T-helper 1 cell treated with Interleukin-12 subunit alpha and Interleukin-12 subunit beta and Interleukin-4 antibody, amounts not matched to agents 30 ng/mL and 1 ng/mL, for 36 hours (primary cell): ENCODE results near the gene TMEM52. TPM values are rescaled to one million over a fixed set of nuclear protein-coding genes. Genes with fewer than 3 reads are reported as not detected.

Source experiments
- intact Hi-C: fragments of 100-400 bp; cut with micrococcal nuclease; formaldehyde crosslinking; loops from one replicate; pipeline ENCODE4 v1.15.1; 2024
- total RNA-seq: library from RNA; stranded (reverse); gene quantifications from 2 replicates; pipeline ENCODE4 v1.2.3, GENCODE V29; 2022

The TMEM52 gene
- not detected in 2 replicates for total RNA-seq

DNA sequence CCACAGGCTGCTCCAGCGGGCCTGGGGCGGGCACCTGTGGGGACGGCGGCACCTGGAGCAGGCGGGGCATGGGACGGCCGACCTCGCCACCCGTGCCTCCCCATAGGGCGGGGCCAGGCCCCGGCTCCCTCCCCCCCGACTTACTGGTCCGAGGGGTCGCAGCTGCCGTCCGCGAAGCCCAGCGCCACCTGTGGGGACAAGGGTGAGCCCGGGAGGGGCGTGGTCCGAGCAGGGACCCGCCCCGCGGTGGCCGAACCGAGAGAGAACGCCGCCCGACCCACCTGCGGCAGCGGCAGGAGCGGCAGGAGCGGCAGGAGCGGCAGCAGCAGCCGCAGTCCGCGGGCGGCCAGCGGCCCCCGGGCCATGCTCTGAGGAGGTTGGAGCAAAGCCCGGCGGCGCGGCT is at the start of gene TMEM52:
Gene TMEM52 (minus strand): TSS at position 379 of the 403 bp plus-strand sequence. CDS start 14 bp downstream, at position 365.
- intact Hi-C loops: loop anchor here (1.0 to 10.0 kb wide), 12 partner anchors 10 to 1983 kb away; partner anchors contain the start of genes ATAD3A, C1orf174, GNB1 and PANK4

DNA sequence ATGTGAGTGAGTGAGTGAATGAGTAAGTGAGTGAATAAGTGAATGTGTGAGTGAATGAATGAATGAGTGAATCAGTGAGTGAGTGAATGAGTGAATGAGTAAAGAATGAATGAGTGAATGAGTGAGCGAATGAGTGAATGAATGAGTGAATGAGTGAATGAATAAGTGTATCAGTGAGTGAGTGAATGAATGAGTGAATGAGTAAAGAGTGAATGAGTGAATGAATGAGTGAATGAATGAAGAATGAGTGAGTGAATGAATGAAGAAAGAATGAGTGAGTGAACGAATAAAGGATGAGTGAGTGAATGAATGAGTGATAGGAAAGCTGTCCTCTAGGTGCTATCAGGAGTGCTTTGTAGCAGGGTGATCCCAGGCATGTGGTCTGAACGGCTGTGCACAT is 48.8 kb upstream of the TMEM52 start:
- intact Hi-C loops: no loop called here

DNA sequence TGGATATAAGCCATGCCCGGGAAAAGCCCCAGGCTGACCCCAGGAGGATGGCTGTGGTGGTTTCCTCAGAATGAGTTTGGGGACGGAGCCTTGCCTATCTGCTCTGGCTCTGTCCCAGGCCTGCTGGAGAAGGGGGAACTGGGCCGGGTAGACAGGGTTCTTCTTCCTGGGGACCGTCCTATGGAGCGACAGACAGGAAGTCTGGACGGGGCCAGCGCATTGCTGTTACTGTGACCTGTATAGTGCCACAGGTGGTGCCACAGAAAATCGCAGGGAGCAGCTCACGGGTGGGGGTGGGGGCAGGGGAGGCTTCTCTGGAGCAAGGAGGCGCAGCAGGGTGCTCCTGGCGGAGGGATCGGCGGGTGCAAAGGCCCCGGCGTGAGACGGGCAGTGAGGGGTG is 48.1 kb upstream of the TMEM52 start:
- intact Hi-C loops: no loop called here

DNA sequence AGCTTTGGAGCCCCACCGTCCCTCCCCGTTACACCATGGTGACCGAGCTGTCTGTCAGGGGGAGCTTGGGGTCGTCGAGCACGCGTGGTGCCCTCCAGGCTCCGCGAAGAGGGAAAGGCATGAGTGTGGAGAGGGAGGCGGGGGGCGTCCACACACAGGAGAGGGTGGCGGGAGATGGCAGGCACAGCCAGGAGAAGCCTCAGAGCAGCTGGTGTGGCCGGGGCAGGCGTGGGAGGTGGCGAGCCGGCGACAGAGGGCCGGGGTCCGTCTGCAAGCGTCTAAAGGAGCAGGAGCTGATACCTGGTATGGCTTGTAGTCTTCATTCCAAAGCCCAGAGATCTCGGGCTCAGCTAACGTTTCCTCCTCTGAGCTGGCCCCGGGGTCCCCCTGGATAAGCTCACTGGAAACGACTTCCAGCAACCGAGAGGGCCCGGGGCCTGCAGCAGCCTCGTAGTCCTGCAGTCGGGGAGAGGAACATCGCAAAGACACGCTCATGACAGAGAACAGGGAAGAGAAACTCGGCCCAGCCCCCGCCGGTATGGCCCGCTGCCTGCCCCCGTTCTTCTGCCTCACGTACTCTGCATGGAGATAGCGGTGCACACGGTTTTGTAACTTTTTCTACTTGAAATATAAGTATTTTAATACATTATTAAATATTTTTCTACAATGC is 47.1 kb upstream of the TMEM52 start:
- intact Hi-C loops: no loop called here

DNA sequence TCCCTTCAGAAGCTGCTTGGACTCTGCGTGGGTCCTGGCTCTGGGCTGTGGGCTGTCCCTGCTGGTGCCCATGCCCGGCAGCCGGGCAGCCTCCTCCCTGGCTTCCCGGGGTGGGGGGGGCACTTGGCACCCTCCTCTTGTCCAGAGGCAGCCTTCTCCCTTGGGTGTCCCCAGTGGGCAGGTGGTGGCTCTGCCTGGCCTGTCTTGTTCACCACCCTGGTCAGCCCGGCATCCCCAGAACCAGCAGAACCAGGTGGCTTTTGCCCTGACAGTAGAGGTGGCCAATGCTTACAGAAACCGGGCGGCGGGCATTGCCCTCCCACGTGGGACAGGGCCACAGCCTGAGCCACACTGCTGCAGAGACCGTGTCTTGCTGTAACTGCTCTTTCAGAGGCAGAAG is 46.5 kb upstream of the TMEM52 start:
- intact Hi-C loops: no loop called here

DNA sequence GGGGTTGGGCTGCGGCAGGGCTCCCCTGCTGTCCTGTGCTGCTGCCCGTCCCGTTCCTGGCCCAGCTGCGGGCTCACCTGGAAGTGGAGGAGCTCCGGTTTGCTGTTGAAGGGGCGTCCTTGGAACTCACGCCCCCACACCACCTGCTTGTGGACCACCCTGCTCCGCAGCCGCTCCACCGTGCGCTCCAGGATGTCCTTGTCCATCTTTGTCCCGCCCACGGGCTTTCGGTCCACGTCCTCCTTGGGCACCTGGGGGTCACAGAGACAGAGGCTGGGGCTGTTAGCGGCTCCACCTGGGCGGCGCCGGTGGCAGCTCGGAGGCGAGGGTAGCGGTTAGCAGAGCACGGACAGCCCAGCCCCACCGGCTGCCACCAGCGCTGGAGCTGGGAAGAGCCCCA is 45.7 kb upstream of the TMEM52 start:
- intact Hi-C loops: no loop called here

DNA sequence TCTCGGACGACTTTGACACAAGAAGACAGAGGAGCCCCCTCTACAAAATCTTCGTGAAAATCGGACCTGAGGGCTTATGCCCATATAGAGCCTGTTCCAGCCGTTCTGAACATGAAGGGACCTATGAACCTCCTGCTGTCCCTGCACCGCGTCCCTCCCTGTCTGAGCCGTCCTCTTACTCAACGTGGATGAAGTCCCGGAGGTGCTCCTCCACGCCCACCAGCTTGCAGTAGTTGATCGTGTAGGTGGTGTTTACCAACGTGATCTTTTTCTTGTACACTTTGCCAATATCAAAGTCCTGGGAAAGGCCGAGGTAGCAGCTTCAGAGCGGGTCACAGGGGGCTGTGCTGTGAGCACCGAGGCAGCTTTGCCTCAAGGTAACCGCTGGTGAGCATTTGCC is 44.5 kb upstream of the TMEM52 start:
- intact Hi-C loops: no loop called here

DNA sequence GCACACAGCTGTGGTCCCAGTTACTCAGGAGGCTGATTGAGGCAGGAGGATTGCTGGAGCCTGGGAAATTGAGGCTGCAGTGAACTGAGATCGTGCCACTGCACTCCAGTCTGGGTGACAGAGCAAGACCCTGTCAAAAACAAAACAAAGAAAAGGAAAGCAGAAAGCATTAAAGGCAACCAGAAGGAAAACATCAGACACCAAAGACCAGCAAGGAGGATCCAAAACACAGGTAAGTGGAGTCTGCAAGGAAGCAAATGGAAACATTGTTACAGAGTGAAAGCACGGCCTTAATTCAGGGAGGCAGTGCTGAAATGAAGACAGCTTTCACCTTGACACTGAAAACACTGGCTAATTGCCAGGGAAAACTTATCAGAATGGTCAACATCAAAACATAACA is 43.7 kb upstream of the TMEM52 start:
- intact Hi-C loops: no loop called here

DNA sequence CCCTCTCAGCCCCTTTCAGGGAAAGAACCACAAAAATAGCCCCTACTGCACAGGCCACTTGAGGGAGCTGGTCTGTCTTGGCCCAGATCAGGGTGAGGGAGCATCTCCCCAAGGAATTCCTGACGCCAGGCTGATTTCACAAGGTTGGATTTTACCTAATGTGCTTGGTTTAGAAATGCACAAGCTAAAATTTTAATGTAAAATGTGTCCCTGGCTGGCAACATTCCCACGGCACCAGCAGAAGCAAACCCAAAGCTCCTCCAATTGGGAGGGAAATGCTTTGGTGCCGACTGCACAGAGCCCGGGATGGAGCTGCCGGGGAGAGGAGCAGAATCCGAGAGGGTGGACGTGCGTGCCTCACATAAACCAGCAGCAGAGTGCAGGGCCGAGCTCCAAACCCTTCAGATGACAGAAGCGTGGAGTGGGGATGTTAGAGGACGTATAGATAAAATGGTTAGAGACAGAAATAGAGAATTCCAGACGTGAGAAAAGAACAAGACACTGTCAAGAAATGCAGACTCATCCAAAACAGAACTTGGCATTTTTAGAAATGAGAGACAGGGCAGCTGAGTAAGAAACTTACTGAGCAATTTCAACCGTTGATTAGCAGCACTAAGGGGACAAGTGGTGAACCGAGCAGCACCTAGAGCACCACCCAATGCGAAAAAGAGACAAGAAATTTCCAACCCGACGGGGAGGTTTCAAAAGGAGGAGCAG is 41.6 kb upstream of the TMEM52 start:
- intact Hi-C loops: no loop called here

DNA sequence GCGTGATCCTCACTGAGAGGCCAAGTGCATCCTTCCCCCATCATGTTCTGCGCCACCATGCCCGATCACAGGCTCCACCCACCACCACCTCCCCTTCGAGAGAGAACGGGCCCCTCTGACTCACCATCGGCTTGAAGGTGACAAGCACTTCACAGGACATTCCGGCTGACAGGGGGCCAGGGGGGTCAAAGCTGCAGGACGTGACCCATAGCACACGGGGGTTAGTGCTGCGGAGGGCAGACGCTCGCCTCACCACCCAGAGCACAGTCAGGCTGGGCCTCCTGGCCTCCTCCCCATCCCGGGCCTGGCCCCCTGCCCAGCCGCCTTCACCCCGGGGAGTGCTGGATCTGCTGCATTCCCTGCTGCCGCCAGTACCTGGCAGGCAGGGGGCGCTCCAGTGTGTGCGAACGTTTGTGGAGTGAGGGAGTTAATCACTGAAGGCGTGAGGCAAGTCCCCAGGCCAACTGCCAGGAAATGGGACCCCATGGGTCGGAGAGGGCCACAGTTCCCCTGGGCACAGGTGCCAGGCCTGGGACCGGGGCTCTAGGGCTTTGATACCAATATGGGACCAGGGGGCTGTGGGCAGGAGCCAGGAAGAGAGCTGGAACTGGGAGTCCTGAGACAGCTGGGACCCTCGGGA is 40.9 kb upstream of the TMEM52 start:
- intact Hi-C loops: loop anchor here (2.0 kb wide), 1 partner anchor 85 kb away; no protein-coding TSS in a partner anchor

DNA sequence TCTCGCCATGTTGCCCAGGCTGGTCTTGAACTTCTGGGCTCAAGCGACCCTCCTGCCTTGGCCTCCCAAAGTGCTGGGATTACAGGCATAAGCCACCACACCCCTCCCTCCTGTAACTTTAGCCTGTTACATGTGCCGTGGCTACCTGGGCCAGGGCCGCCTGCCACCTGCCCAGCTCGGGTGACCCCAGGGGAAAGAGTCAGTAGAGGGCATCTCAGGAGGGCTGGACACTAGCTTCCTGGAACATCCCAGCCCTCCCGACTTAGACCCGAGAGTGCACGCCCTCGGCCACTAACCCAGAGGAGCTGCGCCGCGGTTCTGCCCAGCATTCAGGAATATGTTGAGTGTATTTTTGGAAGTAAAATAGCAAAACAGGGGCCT is 40.4 kb upstream of the TMEM52 start:
- intact Hi-C loops: loop anchor here (2.0 kb wide), 1 partner anchor 85 kb away; no protein-coding TSS in a partner anchor

DNA sequence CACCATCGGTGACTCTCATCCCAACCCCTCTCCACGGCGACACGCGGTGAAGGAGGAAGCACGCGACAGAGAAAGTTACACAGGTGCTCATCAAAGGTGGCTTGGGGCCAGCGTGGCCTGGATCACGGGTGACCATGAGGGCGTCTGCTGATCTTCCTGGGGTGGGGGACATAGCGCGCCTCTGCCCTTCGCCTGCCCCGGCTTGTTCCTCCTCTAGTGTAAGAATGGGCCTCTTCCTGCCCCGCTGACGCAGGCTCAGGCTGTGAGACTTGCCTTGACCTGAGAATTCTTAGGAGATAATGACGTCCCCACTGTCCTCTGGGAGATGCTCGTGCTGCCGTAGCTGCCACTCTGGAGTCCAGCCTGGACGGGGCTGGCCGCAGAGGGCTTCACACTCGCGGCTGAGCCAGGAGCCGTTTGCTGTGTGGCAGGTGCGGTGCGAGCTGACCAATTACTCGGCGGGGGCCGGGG is 39.0 kb upstream of the TMEM52 start:
- intact Hi-C loops: loop anchor here (2.0 kb wide), 1 partner anchor 87 kb away; no protein-coding TSS in a partner anchor

DNA sequence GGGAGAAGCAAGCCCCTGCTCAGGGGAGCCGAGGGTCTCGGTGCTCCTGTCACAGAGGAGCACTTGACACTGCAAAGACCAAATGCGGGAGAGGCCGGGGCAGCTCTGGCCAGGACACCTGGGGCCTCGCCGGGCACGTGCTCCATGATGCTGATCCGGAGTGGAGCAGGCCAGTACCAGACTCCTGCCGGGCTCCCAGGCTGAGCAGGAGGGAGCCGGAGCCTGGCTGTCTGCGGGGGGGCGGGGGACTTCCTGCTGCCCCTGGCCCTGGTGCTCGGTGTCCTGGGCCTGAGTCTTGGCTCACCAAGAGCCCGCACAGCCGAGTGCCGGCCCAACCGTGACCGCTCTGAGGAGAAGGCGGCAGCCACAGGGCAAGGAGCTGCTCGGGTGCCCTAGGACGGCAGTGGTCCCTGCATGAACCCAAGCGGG is 38.5 kb upstream of the TMEM52 start:
- intact Hi-C loops: no loop called here

DNA sequence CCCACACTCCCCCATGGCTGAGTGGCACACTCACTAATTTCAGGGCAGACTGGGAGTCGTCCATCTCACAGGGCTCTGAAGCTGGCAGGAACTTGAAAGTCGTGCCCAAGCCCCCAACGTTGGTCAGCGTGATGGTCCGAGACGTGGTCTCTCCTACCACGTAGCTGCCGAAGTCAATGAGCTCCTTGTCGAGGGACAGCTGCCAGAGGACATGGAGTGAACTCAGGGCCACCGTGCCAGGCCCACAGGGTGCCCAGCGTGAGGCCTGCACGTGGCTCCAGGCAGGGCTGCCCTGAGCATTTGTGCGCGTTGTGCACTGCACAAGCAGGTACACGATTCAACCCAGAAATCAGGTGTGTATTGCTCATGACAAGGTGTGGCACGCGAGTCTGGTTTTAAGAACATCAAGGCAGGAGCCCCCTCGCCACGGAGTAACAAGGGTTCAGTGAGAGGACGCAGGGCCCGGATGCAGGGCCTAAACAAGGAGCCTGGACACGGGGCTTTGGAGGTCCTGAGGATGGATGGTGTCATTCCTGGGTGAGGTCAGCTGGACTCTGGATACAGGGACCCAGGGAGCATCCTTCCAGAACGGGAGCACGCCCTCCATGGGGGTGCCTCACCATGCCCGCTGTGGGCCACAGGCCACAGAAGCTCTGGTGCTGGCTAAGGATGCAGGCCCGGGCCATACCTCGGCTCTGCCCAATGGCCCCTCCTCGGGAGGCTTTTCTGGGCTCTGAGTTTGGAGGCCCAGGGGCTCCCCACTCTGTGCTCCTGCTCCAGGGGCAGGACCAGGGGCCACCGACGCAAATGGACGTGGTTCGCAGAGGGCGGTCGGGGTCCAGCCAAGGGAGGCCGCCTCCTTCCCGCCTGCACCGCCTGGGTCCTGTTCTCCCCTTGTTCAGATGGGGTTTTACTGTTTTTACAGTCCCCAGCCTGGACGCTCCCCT is 37.8 kb upstream of the TMEM52 start:
- intact Hi-C loops: no loop called here

DNA sequence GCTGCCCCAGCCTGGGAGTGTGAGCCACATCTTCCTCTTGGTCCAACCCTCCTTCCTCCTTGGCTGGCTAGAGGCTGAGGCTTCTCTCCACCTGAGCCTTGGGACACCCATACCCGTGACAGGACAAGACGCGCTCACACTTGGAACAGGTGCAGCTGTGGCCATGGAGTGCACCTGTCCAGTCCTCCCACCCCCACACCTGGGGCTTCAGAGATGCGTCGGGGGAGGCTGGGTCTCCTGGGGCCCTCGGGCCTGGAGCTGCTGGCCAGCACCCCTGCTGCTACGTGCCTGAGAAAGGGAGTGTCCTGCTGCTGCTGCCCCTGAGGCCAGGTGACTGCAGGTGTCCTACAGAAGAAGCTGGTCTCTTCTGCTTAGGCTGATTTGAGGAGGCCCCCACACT is 37.0 kb upstream of the TMEM52 start:
- intact Hi-C loops: no loop called here

DNA sequence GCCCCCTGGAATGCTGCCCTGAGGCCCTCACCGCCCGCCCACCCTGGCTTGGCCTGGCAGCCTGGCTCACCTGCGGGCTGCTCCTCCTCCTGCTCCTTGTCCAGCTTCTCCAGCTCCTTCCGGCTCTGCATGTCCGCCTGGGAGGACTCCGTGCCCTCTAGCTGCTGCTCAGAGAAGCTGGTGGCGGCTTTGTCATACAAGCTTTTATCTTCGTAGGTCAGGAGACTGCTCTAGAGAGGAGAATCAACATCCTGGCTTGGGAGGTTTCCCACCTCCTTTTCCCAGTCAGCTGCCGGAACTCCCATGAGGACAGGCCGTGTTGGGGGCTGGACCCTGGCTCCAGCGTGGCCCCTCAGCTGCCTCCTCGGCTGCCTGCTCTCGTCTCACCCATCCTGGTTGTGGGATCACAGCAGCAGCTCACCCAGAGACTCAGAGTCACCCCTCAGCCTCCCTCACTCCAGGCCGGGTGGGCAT is 36.6 kb upstream of the TMEM52 start:
- intact Hi-C loops: no loop called here

DNA sequence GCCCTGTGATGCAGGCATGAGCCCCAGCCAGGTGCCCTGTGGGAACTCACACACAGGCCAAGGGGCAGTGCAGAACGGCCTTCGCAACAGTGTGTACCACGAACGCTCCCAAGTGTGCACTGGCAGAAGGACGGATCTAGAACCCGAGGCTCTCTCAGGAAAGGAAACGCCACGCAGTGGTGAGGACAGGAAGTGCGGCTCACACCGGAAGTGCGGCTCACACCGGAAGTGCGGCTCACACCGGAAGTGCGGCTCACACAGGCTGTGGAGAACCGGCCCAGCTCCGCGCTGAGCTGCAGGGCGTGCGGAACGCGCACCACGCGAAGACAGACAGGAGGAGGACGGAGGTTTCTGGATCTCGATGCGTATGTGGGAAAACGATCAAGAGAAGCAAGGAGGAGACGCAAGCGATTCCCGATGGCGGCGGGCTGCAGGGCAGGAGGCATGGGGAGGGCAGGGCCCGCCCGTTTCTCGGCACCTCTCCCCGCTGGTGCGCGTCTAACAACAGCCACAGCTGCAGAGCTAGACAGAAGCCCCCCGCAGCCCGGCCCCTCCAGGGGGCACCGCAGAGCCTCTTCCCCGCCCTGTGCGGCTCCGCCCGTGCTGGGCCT is 35.9 kb upstream of the TMEM52 start:
- intact Hi-C loops: no loop called here

DNA sequence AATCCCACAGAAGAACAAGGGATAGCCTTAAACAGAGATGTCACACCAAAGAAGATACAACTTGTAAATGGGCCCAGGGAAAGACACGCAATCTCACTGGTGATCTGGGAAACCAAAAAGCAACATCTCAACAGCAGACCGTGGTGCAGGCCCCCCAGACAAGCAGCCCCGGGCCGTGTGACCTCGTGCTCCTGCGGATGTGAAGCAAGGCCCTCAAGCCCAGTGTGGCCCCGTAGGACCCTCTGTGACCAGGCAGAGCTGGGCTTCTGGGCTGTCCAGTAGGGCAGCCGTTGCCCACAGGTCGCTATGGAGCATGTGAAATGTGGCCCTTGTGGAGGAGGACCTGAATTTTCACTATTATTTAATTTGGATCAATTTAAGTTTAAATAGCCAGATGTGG is 34.9 kb upstream of the TMEM52 start:
- intact Hi-C loops: no loop called here

DNA sequence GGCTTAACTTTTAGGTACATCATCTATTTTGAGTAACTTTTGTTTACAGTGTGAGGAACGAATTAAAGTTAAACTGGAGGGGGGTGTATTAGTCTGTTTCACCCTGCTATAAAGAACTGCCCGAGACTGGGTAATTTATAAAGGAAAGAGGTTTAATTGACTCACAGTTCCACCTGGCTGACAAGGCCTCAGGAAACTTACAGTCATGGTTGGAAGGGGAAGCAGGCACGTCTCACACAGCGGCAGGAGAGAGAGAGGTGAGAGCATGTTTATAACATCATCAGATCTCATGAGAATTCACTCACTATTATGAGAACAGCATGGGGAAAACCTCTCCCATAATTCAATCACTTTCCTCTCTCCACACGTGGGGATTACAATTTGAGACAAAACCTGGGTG is 31.9 kb upstream of the TMEM52 start:
- intact Hi-C loops: no loop called here

DNA sequence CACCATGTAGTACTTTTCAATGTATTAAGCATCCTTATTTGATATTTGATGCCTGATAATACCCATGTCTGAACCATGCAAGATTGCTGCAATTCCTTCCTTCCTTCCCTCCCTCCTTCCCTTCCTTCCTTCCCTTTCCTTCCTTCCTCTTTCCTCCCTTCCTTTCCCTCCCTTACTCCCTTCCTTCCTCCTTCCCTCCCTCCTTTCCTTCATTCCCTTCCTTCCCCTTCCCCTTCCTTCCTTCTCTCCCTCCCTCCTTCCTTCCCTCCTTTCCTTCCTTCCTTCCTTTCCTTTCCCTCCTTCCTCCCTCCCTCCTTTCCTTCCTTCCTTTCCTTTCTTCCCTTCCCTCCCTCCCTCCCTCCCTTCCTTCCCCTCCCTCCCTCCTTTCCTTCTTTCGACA is 29.7 kb upstream of the TMEM52 start:
- intact Hi-C loops: no loop called here
